ENCODE data around the gene C1orf159.
A peak's percentile ranks its signal among the peaks of the same experiment; 100 is the strongest.
"Not testable (repeated sequence)": the region's sequence is repeated elsewhere in the genome, so short reads cannot be mapped to it uniquely, and the experiment has no call there.

Gene C1orf159

GRCh38 chr1:1063945-1064831, 51.7 kb downstream of the C1orf159 start:
- peak; percentile 30 for DNase-seq

GRCh38 chr1:1063261-1063944, 52.5 kb downstream of the C1orf159 start:
- DNase-seq = no peak

GRCh38 chr1:1062348-1063163, 53.3 kb downstream of the C1orf159 start:
- no peak for DNase-seq

- no peak for DNase-seq
Measured at GRCh38 chr1:1061682-1062345, 54.1 kb downstream of the C1orf159 start.

- DNase-seq = no peak
Measured at GRCh38 chr1:1060281-1061000, 55.4 kb downstream of the C1orf159 start.

- peak; percentile 12 for DNase-seq
Measured at GRCh38 chr1:1059494-1060280, 56.2 kb downstream of the C1orf159 start.

- no peak for DNase-seq
Measured at GRCh38 chr1:1058921-1059493, 56.9 kb downstream of the C1orf159 start.

GRCh38 chr1:1058088-1058905, 57.6 kb downstream of the C1orf159 start:
- no peak for DNase-seq

GRCh38 chr1:1057769-1058087, 58.2 kb downstream of the C1orf159 start:
- DNase-seq = not testable (repeated sequence)

GRCh38 chr1:1055841-1056736, 59.8 kb downstream of the C1orf159 start:
- DNase-seq = no peak

GRCh38 chr1:1054971-1055370, 60.9 kb downstream of the C1orf159 start:
- DNase-seq = no peak

GRCh38 chr1:1054099-1054700, 61.7 kb downstream of the C1orf159 start:
- DNase-seq = no peak

- DNase-seq = no peak
Measured at GRCh38 chr1:1053682-1054081, 62.2 kb downstream of the C1orf159 start.

GRCh38 chr1:1053022-1053421, 62.9 kb downstream of the C1orf159 start:
- DNase-seq = no peak

- DNase-seq = no peak
Measured at GRCh38 chr1:1052003-1052840, 63.7 kb downstream of the C1orf159 start.

- no peak for DNase-seq
Measured at GRCh38 chr1:1051127-1051810, 64.6 kb downstream of the C1orf159 start.

- DNase-seq = no peak
Measured at GRCh38 chr1:1050577-1051052, 65.3 kb downstream of the C1orf159 start.
